GM21717 (cell line): ENCODE measurements around the gene DICER1.
"Not testable (repeated sequence)": the region's sequence is repeated elsewhere in the genome, so short reads cannot be mapped to it uniquely, and the experiment has no call there.

ENCODE experiments used
- ATAC-seq: cut with Tn5 transposase; IDR thresholded peaks from one replicate; pipeline ENCODE4 v1.9.1; 2021; ENCODE audit warnings: mild to moderate bottlenecking, moderate library complexity; ENCODE audit not compliant: unreplicated experiment

The DICER1 gene

DNA sequence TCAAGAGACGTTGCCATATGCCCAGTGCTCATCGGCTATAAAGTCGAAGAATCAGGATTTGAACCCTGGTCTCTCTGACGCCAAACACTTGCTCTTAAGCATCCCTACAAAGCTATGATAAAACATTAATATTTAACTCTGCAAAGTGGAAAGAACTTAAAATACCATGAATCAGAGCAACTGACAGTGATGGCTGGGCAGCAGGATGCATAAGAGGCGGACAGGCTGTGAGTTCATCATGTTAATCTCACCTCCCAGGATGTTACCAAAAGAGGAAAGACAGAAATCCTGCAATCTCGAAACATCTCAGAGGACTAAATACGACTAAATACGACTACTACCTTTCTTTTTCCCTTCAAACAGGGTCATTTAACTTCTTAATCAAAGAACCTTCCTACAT lies 5.8 kb downstream of the DICER1 start:
- ATAC-seq, result no peak

DNA sequence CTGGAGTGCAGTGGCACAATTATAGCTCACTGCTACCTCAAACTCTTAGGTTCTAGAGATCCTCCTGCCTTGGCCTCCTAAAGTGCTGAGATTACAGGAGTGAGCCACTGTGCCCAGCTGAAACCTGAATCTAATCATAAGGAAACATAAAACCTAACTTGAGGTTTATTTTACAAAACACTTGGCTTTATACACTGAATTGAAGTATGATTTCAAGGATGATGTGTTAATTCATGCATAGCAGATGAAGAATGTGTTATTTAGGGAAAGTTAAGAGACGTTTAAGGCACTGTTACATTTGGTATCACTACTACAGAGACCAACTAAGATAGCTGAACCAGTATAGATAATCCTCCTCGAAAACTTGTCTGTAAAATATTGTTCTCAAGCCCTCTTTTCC lies 6.4 kb downstream of the DICER1 start:
- ATAC-seq, result no peak

DNA sequence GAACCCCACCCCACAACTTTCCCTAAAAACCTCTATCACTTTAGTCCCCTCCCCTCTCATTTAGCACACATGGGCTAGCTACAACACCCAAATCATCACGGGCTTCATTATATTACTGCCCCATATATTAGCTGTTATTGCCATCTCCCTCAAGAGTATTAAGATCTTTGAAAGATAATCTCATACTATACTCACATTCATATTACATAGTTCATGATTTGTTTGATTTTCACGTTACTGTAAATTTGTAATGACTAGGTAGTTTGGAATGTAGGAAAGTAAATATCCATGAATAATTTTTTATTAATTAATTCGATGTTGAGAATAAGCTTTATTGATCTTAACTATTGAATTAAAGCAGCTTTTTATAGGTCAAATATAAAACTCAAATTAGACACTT lies 7.9 kb downstream of the DICER1 start:
- ATAC-seq, result no peak

DNA sequence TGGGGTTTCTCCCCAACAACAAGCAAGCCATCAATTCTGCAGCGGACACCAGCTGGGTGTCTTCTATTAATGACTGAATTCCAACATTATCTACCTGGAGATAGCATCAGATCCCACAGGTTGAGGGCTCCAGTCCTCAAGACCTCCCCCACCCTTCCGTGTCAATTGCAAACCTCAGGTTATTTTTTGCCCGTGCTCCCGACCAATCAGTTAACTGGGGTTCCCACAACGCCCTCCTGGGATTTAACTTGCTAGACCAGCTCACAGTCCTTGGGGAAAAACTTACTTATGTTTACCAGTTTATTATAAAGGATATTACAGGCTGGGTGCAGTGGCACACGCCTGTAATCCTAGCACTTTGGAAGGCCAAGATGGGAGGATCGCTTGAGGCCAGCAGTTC lies 9.7 kb downstream of the DICER1 start:
- no peak for ATAC-seq

DNA sequence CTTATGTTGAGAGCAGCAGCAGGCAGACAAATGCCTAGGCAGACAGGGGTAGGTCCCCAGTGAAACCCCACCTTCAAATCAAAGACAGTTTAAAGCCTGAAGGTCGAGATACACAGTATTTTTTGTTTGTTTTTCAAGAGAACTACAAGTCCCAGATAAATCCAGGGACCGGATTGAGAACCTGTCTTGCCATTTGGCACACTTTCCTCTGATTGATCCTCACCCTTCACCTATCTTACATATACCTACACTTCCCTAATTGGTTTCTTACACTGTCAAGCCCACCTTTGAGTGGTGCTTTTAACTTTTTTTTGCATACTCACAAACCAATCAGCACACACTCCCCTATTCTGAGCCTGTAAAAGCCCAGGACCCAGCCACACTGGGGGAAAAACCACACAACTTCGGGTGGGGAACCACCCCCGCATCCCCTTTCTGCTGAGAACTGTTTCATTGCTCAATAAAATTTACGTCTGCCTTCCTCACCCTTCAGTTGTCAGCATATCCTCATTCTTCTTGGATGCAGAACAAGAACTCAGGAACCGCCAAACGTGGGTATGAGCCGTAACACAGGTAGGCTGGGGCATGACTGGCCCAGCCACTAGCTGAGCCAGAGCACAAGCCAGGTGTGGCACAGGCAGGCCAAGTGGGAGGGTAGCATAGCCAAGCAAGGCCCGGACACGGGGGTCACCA lies 11.1 kb downstream of the DICER1 start:
- ATAC-seq, result no peak

DNA sequence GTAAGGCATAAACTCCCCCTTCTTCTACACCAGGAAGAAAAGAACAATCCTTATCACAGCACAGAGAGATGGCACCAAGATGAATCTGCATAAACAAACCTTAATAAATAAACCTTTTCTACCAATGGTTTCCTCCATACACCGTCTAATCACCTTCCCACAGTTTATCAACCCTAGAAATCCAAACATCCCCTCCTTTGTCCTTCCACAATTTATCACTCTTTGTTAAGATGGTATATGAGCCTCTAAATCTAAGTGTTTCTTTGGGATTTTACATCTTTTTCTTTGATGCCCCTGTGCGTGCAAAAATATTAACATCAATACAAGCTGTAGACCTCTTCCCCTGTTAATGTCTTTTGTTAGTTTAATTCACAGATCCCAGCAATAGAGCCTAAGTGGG lies 12.5 kb downstream of the DICER1 start:
- ATAC-seq, result no peak

DNA sequence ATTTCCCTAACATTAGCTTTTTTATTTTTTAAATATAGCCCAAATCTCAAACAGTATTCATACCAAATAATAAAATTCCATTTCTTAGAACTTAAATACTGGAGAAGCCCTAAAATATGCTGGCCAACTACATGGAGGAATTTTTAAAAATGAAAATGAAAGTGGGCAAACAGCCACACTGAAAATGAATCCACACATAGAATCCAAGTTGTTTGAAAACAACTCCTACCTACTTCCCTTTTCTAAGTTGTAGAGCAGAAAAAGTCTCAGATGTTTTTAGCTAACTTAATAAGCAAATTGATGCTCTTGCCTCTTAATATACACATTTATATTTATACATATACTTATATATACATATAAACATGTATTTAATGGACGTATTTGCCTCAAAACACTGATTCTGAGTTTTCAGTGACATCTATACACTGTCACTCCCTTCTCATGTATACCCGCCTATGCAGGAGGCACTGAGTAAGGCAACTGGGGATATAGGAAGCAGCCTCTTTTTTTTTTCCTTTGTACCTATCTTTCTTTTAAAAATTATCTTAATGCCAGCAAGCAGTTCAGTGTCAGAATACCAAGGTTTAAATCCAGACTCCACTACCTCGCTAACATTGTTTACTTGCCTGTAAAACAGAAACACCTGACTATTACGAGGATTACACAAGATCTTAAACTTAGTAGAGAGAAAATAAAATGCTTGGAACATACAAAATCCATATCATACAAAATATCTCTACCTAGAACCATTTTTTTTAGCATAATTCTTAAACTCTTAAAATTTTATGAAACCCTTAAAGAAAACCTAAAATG lies 13.3 kb downstream of the DICER1 start:
- no peak for ATAC-seq

DNA sequence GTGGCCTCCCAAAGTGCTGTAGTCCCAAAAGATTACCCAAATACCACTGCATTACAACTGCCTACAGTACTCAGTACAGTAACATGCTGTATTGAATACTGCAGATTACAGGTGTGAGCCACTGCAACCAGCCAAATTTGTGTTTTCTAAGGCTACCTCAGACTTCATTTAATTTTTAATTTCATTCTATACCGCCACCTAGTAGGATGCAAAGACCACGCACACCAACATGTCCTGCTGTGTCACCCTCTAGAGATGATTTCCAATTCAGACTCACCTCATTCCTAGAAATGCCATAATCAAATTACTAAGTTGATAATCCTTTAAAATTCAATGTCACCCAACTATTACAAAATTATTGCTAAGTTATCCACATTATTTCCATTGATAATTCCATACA lies 15.1 kb downstream of the DICER1 start:
- no peak for ATAC-seq

DNA sequence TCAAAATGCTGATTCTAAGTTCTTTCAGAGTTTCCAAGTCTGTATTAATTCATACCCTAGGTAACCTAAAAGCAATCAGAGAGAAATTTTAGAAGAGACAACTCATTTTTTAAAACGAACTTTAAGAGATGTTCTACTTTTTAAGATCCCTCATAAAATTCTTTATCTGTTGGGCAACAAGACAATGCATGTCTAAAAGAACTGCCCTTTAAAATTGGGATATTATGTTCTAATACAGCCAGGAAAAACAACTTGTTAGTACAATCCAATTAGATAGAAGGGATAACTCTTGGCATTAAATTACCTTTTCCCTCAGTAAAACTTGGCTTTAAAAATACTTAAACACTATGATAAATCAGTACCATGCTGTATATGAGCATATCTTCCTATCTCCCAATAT lies 15.6 kb downstream of the DICER1 start:
- no peak for ATAC-seq

DNA sequence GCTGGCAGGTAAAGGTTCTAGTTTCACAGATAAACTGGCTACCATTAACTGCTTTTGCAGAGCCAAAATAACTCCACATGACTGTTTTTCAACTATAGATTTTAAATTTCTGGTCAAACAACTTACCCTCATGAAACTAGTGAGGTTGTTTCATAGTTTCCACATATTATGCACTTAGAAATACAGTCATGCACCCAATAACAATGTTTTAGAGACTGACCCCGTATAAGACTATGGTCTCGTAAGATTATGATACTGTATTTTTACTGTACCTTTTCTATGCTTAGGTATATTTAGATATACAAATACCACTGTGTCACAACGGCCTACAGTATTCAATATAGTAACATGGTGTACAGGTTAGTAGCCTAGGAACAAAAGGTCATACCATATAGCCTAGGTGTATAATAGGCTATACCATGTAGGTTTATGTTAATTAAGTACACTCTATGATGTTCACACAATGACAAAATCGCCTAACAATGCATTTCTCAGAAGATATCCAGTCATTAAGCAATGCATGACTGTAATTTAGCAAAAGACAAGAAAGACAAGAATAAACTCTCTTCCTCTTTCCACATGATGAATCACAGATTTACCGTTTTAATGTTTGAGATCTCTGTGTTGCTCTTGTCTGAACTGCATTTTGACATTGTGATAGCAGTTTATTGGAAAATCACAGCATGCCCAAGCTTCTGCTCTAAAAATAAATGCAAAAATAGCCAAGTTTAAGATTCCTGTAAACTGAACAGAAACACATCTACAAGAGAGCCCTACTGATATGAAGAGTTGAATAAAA lies 17.1 kb downstream of the DICER1 start:
- ATAC-seq, result no peak

DNA sequence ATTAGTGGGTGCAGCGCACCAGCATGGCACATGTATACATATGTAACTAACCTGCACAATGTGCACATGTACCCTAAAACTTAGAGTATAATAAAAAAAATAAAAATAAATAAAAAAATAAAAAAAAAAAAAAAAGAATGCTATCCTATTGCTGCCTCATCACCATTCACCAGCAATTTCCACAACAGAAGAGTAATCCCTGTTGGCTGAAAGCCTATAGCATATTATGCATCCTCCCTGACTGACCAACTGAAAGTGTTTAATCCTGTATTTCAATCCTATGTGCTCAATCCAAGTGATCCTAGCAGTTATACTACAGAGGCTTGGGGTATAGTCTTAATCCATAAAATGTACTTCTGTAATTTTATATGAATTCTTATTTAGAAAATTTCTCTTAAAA lies 18.5 kb downstream of the DICER1 start:
- ATAC-seq, result no peak

DNA sequence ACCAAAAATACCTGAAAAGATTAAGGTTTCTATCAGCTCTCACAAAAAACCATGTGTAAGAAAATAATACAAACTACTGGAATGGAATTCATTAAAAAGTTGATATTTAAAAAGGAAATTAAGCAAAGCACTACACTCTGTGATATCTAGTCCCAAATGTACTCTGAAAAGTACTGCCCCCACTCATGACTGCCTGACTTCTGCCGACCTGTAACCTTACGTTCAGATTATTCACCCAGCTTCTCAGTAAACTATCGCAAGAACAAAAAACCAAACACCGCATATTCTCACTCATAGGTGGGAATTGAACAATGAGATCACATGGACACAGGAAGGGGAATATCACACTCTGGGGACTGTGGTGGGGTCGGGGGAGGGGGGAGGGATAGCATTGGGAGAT lies 18.9 kb downstream of the DICER1 start:
- not testable (repeated sequence) for ATAC-seq

DNA sequence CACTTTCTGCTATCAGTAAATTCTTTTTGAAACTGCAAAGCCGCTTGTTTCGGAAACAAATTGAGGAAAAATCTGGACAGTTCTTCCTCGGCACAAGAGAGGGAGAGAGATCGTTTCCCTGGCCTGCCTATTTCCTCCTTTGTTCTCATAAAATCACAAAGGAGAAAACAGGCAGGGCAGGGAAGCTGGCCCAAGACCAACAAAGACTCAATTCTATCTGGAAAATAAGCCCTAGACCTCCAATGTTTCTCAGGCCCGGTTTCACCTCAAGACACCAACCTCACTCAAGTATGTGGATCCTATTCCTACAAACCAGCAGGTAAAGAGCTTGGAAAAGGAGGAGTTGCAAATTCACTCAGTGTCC lies 19.5 kb downstream of the DICER1 start:
- ATAC-seq, result no peak

DNA sequence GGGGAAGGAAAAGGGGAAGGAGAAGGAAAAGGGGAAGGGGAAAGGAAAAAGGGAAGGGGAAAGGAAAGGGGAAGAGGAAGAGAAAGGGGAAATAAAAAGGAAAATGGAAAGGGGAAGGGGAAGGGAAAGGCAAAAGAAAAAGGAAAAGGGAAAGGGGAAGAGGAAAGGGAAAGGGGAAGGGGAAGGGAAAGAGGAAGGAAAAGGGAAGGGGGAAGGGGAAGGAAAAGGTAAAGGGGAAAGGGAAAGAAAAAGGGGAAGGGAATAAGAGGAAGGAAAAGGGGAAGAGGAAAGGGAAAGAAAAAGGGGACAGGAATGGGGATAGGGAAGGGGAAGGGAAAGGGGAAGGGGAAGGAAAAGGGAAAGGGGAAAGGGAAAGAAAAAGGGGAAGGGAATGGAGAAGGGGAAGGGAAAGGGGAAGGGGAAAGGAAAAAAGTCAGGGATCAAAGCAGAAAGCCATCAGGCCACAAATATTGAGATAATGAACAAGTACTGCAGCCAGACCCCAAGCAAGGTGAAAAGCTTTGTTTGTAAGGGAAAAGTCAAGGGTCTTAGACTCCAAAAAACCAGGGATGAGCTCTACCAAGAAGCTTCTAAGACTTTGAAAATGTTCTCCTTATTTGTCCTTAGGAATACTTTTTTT lies 20.0 kb downstream of the DICER1 start:
- ATAC-seq, result no peak

DNA sequence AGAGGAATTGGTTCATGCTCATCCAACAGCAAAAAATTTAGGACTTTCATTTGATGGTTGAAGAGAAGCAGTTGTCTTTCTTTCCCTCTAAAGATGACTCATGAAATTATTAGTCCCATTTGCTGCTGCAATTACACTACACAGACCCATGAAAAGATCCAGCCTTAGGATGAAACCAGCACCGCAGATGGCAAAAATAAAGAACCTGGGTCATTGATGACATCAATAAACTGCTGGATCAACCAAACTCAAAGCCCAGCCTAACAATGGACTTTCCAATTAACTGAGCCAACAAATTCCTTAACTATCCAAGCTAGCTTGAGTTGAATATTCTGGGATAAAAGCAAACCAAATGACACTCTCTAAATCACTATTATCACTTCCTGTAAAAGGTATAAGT lies 20.7 kb downstream of the DICER1 start:
- ATAC-seq, result no peak

DNA sequence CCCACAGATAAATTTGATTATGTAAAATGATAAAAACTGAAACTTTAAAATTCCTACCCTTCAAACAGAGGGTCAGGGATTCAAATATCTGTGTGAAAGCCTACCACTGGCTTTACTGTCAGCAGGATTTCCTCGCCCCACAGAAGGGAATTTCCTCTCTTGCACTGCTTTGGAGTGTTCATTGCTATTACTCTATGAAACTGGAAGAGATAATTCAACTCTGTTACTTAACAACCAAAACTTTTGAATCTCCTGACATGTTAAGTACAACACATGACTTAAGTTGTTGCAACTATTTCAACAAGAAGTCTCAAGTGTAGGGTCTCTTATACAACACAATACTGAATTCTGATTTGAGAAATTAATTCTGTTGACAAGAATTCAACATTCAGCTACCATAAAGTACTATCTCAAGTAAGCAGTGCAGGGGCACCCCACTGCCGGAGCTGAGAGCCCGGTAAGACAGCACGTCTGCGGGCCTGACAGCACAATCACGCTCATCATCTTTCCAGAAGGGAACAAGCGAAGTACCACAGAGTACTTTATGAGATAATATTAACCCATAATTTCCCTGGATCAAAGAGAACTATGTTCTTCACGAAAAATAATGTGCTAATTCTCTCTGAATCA lies 22.9 kb downstream of the DICER1 start:
- ATAC-seq, result peak; percentile 47

DNA sequence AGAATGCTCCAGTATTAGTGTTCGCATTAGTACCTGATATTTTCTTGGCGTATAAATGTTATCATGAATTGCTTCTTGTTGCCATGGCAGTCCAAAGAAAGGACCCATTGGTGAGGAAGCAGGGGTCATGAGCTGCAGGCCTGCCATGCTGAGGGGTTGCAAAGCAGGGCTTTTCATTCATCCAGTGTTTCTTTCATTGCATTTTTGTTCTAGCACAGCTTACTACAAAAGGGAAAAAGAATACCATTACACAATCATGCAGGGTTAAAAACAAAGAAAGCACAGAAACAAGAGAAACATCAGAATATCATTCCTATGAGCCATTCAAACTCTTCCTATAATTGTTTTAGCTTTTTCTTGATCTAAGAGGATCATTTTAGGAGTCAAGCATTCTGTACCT lies 24.0 kb downstream of the DICER1 start:
- ATAC-seq, result no peak

DNA sequence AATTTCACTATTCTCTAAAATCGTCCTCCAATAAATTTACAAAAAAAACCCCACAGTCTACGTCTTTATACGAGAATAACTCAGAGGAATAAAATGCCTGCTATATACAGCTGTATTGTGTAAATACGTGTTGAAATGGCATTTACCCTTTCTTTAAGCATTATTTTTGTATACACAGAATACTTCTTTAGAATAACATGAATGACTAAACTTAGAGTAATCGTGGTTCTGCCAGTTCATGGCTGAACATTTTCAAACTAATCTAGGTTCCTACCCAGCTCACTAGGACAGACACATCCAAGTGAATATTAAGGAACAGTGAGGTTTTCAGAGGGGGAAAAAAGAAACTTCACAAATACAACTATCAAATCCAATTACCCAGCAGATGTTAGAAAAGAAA lies 24.6 kb downstream of the DICER1 start:
- no peak for ATAC-seq

DNA sequence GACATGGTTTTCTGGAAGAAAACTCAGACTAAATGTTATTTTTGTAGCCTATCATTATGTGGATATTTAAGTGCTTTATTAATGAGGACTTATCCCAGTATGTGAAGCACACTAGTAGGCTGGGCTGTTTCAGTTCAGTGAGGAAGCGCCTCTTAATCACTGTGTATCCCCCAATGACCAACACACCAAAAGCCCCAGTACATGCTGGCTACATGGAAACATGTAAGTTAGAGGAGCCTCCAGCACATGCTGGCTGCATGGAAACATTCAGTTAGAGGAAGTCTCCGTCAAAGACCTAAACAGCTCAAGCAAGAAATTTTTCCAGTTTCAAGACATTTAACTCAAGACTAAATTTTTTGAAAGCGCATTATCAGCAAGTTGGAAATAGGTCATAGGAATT lies 26.8 kb downstream of the DICER1 start:
- no peak for ATAC-seq

DNA sequence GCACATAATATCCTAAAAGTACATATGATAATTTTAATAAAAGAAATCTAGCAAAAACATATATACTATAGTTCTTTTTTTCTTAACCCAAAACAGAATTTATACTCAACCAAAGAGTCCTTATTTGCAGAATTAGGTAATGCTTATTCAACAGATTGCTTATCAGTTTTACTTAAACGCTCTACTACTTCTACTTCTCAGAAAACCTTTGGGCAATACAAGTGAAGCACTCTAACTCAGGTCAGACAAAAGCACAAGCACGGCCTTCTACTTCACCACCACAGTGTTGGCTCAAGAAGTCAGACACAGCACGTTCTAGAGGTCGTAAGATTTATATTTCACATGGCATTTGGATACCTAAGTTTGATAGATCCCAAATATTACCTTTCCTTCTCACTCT lies 29.2 kb downstream of the DICER1 start:
- ATAC-seq, result no peak

DNA sequence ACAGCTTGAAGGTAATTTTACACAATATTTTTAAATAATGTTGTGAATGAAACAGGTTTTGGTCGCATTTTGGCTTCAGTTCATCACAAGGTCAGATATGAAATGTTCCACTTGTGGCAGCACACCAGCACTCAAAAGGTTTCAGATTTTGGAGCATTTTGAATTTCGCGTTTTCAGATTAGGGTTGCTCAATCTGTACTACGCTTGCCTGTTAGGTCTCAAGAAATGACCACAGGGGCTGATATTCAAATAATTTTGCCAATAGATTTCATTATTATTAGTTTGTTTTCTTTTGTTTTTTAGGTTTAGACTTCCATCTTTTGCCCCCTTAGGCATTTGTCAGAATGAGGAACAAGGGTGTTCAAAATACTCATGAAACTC lies 29.8 kb downstream of the DICER1 start:
- no peak for ATAC-seq
